Body of pancreas (tissue), 4 donors: Measurements from ENCODE around the gene EHMT2.

Experiments used
- POLR2A ChIP-seq, 3 donors: fragments of 450-650 bp; IDR thresholded peaks; one replicate each; pipeline ENCODE4 v1.6.1; 2016; ENCODE audit warnings: antibody characterized with exemption in 3 of 3, mild to moderate bottlenecking in 2 of 3
- TF ChIP-seq, protein P1 (sequence below), 7 experiments: fragments of 450-650 bp in 4 of 7; fragments of 200-600 bp in 3 of 7; sonication (generic) in 3 of 7; IDR thresholded peaks; one replicate each; pipeline ENCODE4 v1.5.1; 2016 to 2019; ENCODE audit warnings: antibody characterized with exemption in 7 of 7

DNA sequence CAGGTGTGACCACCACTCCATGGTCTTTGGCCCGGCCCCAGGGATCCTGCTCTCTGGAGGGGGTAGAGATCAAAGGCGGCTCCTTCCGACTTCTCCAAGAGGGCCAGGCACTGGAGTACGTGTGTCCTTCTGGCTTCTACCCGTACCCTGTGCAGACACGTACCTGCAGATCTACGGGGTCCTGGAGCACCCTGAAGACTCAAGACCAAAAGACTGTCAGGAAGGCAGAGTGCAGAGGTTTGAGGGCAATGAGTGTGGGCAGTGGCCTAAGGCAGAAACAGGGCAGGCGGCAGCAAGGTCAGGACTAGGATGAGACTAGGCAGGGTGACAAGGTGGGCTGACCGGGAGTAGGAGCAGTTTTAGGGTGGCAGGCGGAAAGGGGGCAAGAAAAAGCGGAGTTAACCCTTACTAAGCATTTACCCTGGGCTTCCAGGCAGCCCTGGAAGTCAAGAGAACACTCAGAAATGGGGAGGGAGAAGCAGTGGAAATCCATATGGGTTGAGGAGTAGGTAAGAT, 48.9 kb upstream of the EHMT2 start:
- no peak for TF ChIP-seq POLR2A (IDR thresholded peaks at IDR 0.05)
- TF ChIP-seq, protein P1, sequence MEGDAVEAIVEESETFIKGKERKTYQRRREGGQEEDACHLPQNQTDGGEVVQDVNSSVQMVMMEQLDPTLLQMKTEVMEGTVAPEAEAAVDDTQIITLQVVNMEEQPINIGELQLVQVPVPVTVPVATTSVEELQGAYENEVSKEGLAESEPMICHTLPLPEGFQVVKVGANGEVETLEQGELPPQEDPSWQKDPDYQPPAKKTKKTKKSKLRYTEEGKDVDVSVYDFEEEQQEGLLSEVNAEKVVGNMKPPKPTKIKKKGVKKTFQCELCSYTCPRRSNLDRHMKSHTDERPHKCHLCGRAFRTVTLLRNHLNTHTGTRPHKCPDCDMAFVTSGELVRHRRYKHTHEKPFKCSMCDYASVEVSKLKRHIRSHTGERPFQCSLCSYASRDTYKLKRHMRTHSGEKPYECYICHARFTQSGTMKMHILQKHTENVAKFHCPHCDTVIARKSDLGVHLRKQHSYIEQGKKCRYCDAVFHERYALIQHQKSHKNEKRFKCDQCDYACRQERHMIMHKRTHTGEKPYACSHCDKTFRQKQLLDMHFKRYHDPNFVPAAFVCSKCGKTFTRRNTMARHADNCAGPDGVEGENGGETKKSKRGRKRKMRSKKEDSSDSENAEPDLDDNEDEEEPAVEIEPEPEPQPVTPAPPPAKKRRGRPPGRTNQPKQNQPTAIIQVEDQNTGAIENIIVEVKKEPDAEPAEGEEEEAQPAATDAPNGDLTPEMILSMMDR (IDR thresholded peaks at IDR 0.05) = no peak
